Measurements from ENCODE around the gene TBC1D4. TPM values are rescaled to one million over a fixed set of nuclear protein-coding genes. Genes with fewer than 3 reads are reported as not detected.

TBC1D4 gene
- polyA plus RNA-seq, 1 of the 3 experiments (the other 2 are of a cell fraction), result 8.8 TPM

GRCh38 chr13:75414036-75414827 is 67.7 kb downstream of the TBC1D4 start:
- peaks cover 2 to 14% of the 10 kb centered on the region in 2 experiments for H3K4me1 ChIP-seq (ENCODE audit: control insufficient read depth in 1 of 2, insufficient read depth in 2 of 2, low read depth in 1 of 2, low read length in 1 of 2)
- H3K4me2 ChIP-seq, result no peak overlapping the region
- H3K4me3 ChIP-seq (ENCODE audit: low read depth in 2 of 2, low read length in 1 of 2), result no peak overlapping the region
- no peaks in the 10 kb centered on the region for H3K27me3 ChIP-seq (ENCODE audit: insufficient read depth)
- no peaks in the 10 kb centered on the region for H3K9me3 ChIP-seq
- H3K9ac ChIP-seq, result no peak overlapping the region
- ChIA-PET CTCF (interaction anchor here (1.4 kb wide), 2 partner anchors 41 to 68 kb away, joined by 5 to 6 read pairs; partner anchors contain the start of gene TBC1D4), POLR2A (no interaction called here)
- H3K27ac ChIP-seq (ENCODE audit: low read depth in 2 of 2, low read length in 1 of 2), result no peak overlapping the region
- no peak for DNase-seq
- H3F3A ChIP-seq (replicated peaks; ENCODE audit: insufficient read depth), result peaks cover 9% of the 10 kb centered on the region
- H2AFZ ChIP-seq (ENCODE audit: low read depth), result no peak overlapping the region
- no peaks in the 10 kb centered on the region for H3K9me2 ChIP-seq
- no peaks in the 10 kb centered on the region; the same call in 1 of the 2 replicates for H3K79me2 ChIP-seq (ENCODE audit: insufficient read depth)
- no peaks in the 10 kb centered on the region for H3K36me3 ChIP-seq (replicated peaks in 1 of 2; ENCODE audit: control insufficient read depth in 1 of 2, insufficient read depth in 2 of 2, low read length in 1 of 2)
- TF ChIP-seq ELF1 (IDR thresholded peaks at IDR 0.05) (no peak), JUND (IDR thresholded peaks at IDR 0.05) (no peak), PBX3 (IDR thresholded peaks at IDR 0.05) (no peak)
- TF ChIP-seq, protein P1, sequence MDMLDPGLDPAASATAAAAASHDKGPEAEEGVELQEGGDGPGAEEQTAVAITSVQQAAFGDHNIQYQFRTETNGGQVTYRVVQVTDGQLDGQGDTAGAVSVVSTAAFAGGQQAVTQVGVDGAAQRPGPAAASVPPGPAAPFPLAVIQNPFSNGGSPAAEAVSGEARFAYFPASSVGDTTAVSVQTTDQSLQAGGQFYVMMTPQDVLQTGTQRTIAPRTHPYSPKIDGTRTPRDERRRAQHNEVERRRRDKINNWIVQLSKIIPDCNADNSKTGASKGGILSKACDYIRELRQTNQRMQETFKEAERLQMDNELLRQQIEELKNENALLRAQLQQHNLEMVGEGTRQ (IDR thresholded peaks at IDR 0.05; ENCODE audit: borderline replicate concordance, low read depth, low read length), result no peak
- no peaks in the 10 kb centered on the region for H4K20me1 ChIP-seq (ENCODE audit: insufficient read depth)
- 83% methylated on average over 2 of the region's 2 CpGs for WGBS (ENCODE audit: low lambda C conversion rate)

GRCh38 chr13:75411924-75412537 is 69.9 kb downstream of the TBC1D4 start:
- H4K20me1 ChIP-seq (ENCODE audit: insufficient read depth), result no peaks in the 10 kb centered on the region
- no peak for DNase-seq
- TF ChIP-seq ELF1 (IDR thresholded peaks at IDR 0.05) (no peak), NRF1 (IDR thresholded peaks at IDR 0.05; ENCODE audit: low read depth, low read length) (no peak), GABPA (IDR thresholded peaks at IDR 0.05; ENCODE audit: low read depth) (no peak), POLR2AphosphoS5 (IDR thresholded peaks at IDR 0.05; ENCODE audit: low read depth, low read length) (no peak), ZBTB33 (IDR thresholded peaks at IDR 0.05; ENCODE audit: borderline replicate concordance, low read depth) (no peak), MXI1 (IDR thresholded peaks at IDR 0.05; ENCODE audit: low read depth, low read length) (no peak)
- no peaks in the 10 kb centered on the region for H3K36me3 ChIP-seq (replicated peaks in 1 of 2; ENCODE audit: control insufficient read depth in 1 of 2, insufficient read depth in 2 of 2, low read length in 1 of 2)
- H3K27ac ChIP-seq (ENCODE audit: low read depth in 2 of 2, low read length in 1 of 2), result no peak overlapping the region
- peaks cover under 1 to 14% of the 10 kb centered on the region in 2 experiments for H3K4me1 ChIP-seq (ENCODE audit: control insufficient read depth in 1 of 2, insufficient read depth in 2 of 2, low read depth in 1 of 2, low read length in 1 of 2)
- H3K9ac ChIP-seq, result no peak overlapping the region
- peaks cover 9% of the 10 kb centered on the region for H3F3A ChIP-seq (replicated peaks; ENCODE audit: insufficient read depth)
- H3K27me3 ChIP-seq (ENCODE audit: insufficient read depth), result no peaks in the 10 kb centered on the region
- no peak overlapping the region for H3K4me2 ChIP-seq
- no peaks in the 10 kb centered on the region; the same call in 1 of the 2 replicates for H3K79me2 ChIP-seq (ENCODE audit: insufficient read depth)
- CTCF ChIA-PET, result interaction anchor here (1.5 kb wide), 1 partner anchor 13 kb away, joined by 4 read pairs; no protein-coding TSS in a partner anchor
- H3K9me2 ChIP-seq, result no peaks in the 10 kb centered on the region
- H3K9me3 ChIP-seq, result no peaks in the 10 kb centered on the region
- H3K4me3 ChIP-seq (ENCODE audit: low read depth in 2 of 2, low read length in 1 of 2), result no peak overlapping the region
- 97% methylated on average over 4 of the region's 4 CpGs for WGBS (ENCODE audit: low lambda C conversion rate)
- H2AFZ ChIP-seq (ENCODE audit: low read depth), result no peak overlapping the region
- POLR2A ChIA-PET, result no interaction called here

All from SK-N-SH (cell line).